ENCODE measurements around the gene NKRF.

The NKRF gene

GRCh38 chrX:119617517-119618164 lies 11.4 kb upstream of the NKRF start:
- Histone ChIP-seq H3K9ac (ENCODE audit: low read depth, low read length, poor library complexity, severe bottlenecking) (no peak overlapping the region), H3K4me3 (ENCODE audit: low read length, poor library complexity, severe bottlenecking) (no peak overlapping the region), H3K79me2 (ENCODE audit: insufficient read depth, low read length) (no peaks in the 10 kb centered on the region), H3K9me2 (replicated peaks; ENCODE audit: low read depth, low read length) (no peaks in the 10 kb centered on the region), H4K20me1 (ENCODE audit: insufficient read depth, low read length, poor library complexity, severe bottlenecking) (no peaks in the 10 kb centered on the region), H3K4me1 (ENCODE audit: insufficient read depth, low read length, poor library complexity, severe bottlenecking) (no peaks in the 10 kb centered on the region), H3K27me3 (ENCODE audit: insufficient read depth, low read length, poor library complexity, severe bottlenecking) (no peaks in the 10 kb centered on the region), H3K9me3 (ENCODE audit: insufficient read depth, low read depth, low read length) (no peaks in the 10 kb centered on the region), H2AFZ (ENCODE audit: low read length) (no peak overlapping the region), H3K4me2 (ENCODE audit: low read depth, low read length, poor library complexity, severe bottlenecking) (no peak overlapping the region), H3K36me3 (ENCODE audit: insufficient read depth, low read length) (peaks cover 29% of the 10 kb centered on the region; the same call in 1 of the 2 replicates), H3F3A (ENCODE audit: low read depth) (no peaks in the 10 kb centered on the region)
- TF ChIP-seq CTCF (conservative IDR thresholded peaks at IDR 0.05; ENCODE audit: low read length): no peak
- TF ChIP-seq EZH2phosphoT487 (IDR thresholded peaks at IDR 0.05; ENCODE audit: borderline replicate concordance): no peak

- no peaks in the 10 kb centered on the region for H3K9me3 ChIP-seq (ENCODE audit: insufficient read depth, low read depth, low read length)
- no peaks in the 10 kb centered on the region for H4K20me1 ChIP-seq (ENCODE audit: insufficient read depth, low read length, poor library complexity, severe bottlenecking)
- peaks cover 16% of the 10 kb centered on the region; the same call in 1 of the 2 replicates for H3K36me3 ChIP-seq (ENCODE audit: insufficient read depth, low read length)
- no peak for TF ChIP-seq EZH2phosphoT487 (IDR thresholded peaks at IDR 0.05; ENCODE audit: borderline replicate concordance)
- TF ChIP-seq CTCF (conservative IDR thresholded peaks at IDR 0.05; ENCODE audit: low read length): no peak
- H3K4me3 ChIP-seq (ENCODE audit: low read length, poor library complexity, severe bottlenecking): no peak overlapping the region
- no peak overlapping the region for H3K9ac ChIP-seq (ENCODE audit: low read depth, low read length, poor library complexity, severe bottlenecking)
- no peak overlapping the region for H3K4me2 ChIP-seq (ENCODE audit: low read depth, low read length, poor library complexity, severe bottlenecking)
- no peak overlapping the region for H2AFZ ChIP-seq (ENCODE audit: low read length)
- no peaks in the 10 kb centered on the region for H3K27me3 ChIP-seq (ENCODE audit: insufficient read depth, low read length, poor library complexity, severe bottlenecking)
- H3K4me1 ChIP-seq (ENCODE audit: insufficient read depth, low read length, poor library complexity, severe bottlenecking): no peaks in the 10 kb centered on the region
- H3K79me2 ChIP-seq (ENCODE audit: insufficient read depth, low read length): no peaks in the 10 kb centered on the region
- H3K9me2 ChIP-seq (replicated peaks; ENCODE audit: low read depth, low read length): no peaks in the 10 kb centered on the region
- no peaks in the 10 kb centered on the region for H3F3A ChIP-seq (ENCODE audit: low read depth)
These were observed 8.6 kb upstream of the NKRF start for GRCh38 chrX:119614776-119615175.

GRCh38 chrX:119607018-119607389 lies 780 bp upstream of the NKRF start:
- TF ChIP-seq EZH2phosphoT487 (IDR thresholded peaks at IDR 0.05; ENCODE audit: borderline replicate concordance): no peak
- Histone ChIP-seq H3K4me2 (ENCODE audit: low read depth, low read length, poor library complexity, severe bottlenecking) (peak overlapping the region; percentile 85), H3K9me3 (ENCODE audit: insufficient read depth, low read depth, low read length) (no peaks in the 10 kb centered on the region), H3K79me2 (ENCODE audit: insufficient read depth, low read length) (peaks cover 40% of the 10 kb centered on the region), H3K4me3 (ENCODE audit: low read length, poor library complexity, severe bottlenecking) (peak overlapping the region; percentile 90), H2AFZ (ENCODE audit: low read length) (peak overlapping the region; percentile 90), H3K36me3 (ENCODE audit: insufficient read depth, low read length) (no peaks in the 10 kb centered on the region), H3K9ac (ENCODE audit: low read depth, low read length, poor library complexity, severe bottlenecking) (peak overlapping the region; percentile 84), H4K20me1 (ENCODE audit: insufficient read depth, low read length, poor library complexity, severe bottlenecking) (peaks cover 24% of the 10 kb centered on the region), H3K4me1 (ENCODE audit: insufficient read depth, low read length, poor library complexity, severe bottlenecking) (peaks cover 15% of the 10 kb centered on the region), H3K27me3 (ENCODE audit: insufficient read depth, low read length, poor library complexity, severe bottlenecking) (no peaks in the 10 kb centered on the region), H3F3A (ENCODE audit: low read depth) (no peaks in the 10 kb centered on the region), H3K9me2 (replicated peaks; ENCODE audit: low read depth, low read length) (no peaks in the 10 kb centered on the region)
